K562 (cell line): Measurements from ENCODE around the gene UBE2I. TPM values are rescaled to one million over a fixed set of nuclear protein-coding genes. Genes with fewer than 3 reads are reported as not detected.

ENCODE experiments used
- BACH1 ChIP-seq: fragments of 200-800 bp; sonication (Bioruptor generic); IDR thresholded peaks from 2 replicates; pipeline ENCODE4 v1.6.1; 2016; ENCODE audit warnings: missing genetic modification characterization, missing compliant biosample characterization
- BRF1 ChIP-seq: IDR thresholded peaks from 3 replicates; pipeline ENCODE4 v1.6.1; 2011; ENCODE audit warnings: borderline replicate concordance, mild to moderate bottlenecking; ENCODE audit not compliant: insufficient read length; ENCODE audit errors: extremely low read depth
- C11orf30 ChIP-seq: fragments of 450-650 bp; IDR thresholded peaks from 2 replicates; pipeline ENCODE4 v1.6.1; 2016; ENCODE audit warnings: low read depth, mild to moderate bottlenecking
- CBX1 ChIP-seq: sonication (generic); IDR thresholded peaks from 2 replicates; pipeline ENCODE4 v1.6.1; 2016; ENCODE audit warnings: antibody characterized with exemption, low read depth, mild to moderate bottlenecking
- CHD1 ChIP-seq: fragments of 200-600 bp; sonication (generic); IDR thresholded peaks from one replicate; pipeline ENCODE4 v1.6.1; 2012; ENCODE audit warnings: mild to moderate bottlenecking, moderate library complexity, low read length, inconsistent platforms
- CREM ChIP-seq: IDR thresholded peaks from 2 replicates; pipeline ENCODE4 v1.6.1; 2014; ENCODE audit warnings: antibody characterized with exemption, low read depth
- DMBX1 ChIP-seq: fragments of 250-450 bp; sonication (Bioruptor Pico); IDR thresholded peaks from 2 replicates; pipeline ENCODE4 v1.8.0; 2022; ENCODE audit warnings: inconsistent platforms, mild to moderate bottlenecking, moderate library complexity, borderline replicate concordance
- EP300 ChIP-seq: IDR thresholded peaks from 2 replicates; pipeline ENCODE4 v1.6.1; 2012; ENCODE audit warnings: low read length, improper control_type of control experiment
- HMGN3 ChIP-seq: IDR thresholded peaks from 2 replicates; pipeline ENCODE4 v1.6.1; 2011; ENCODE audit warnings: borderline replicate concordance, low read depth, mild to moderate bottlenecking, mixed read lengths, low read length; ENCODE audit not compliant: insufficient read length; ENCODE audit errors: extremely low read depth
- HNRNPH1 ChIP-seq: fragments of 200-400 bp; formaldehyde crosslinking; optimal IDR thresholded peaks from 2 replicates; pipeline ENCODE3; 2017; ENCODE audit warnings: low read depth, mild to moderate bottlenecking, low read length, moderate library complexity
- IFI16 ChIP-seq: fragments of 250-450 bp; sonication (Bioruptor Pico); IDR thresholded peaks from 2 replicates; pipeline ENCODE4 v2.1.2; 2022; ENCODE audit warnings: mild to moderate bottlenecking, inconsistent platforms
- MYNN ChIP-seq, 2 experiments: sonication (generic); formaldehyde crosslinking in 1 of 2; IDR thresholded peaks; 2 replicates each; pipeline versions ENCODE4 v1.5.0 to v1.6.1; 2016 to 2020; ENCODE audit warnings: antibody characterized with exemption in 1 of 2, missing genetic modification reagents in 1 of 2
- NONO ChIP-seq, 2 experiments: fragments of 200-400 bp in 1 of 2; fragments of 450-650 bp in 1 of 2; formaldehyde crosslinking in 1 of 2; IDR thresholded peaks; 2 replicates each; pipeline ENCODE4 v1.6.1; 2017; ENCODE audit warnings: low read depth in 2 of 2, mild to moderate bottlenecking in 2 of 2, moderate library complexity in 2 of 2, low read length in 1 of 2
- PCBP2 ChIP-seq: fragments of 200-400 bp; formaldehyde crosslinking; IDR thresholded peaks from 2 replicates; pipeline ENCODE4 v1.6.1; 2018; ENCODE audit warnings: low read length, low read depth, mild to moderate bottlenecking, moderate library complexity; ENCODE audit not compliant: poor library complexity, severe bottlenecking
- PML ChIP-seq: IDR thresholded peaks from 2 replicates; pipeline ENCODE4 v1.6.1; 2012; ENCODE audit warnings: low read length, inconsistent platforms
- PTRF ChIP-seq: fragments of 450-650 bp; IDR thresholded peaks from 2 replicates; pipeline ENCODE4 v1.6.1; 2016; ENCODE audit warnings: mild to moderate bottlenecking, missing genetic modification characterization, missing compliant biosample characterization
- SIN3A ChIP-seq, 2 experiments: fragments of 150-350 bp in 1 of 2; IDR thresholded peaks; 2 replicates each; pipeline ENCODE4 v1.6.1; 2011 to 2016; ENCODE audit warnings: borderline replicate concordance in 2 of 2, low read depth in 2 of 2, low read length in 2 of 2, mild to moderate bottlenecking in 2 of 2, moderate library complexity in 2 of 2; ENCODE audit not compliant: control insufficient read depth in 1 of 2
- TARDBP ChIP-seq: fragments of 450-650 bp; IDR thresholded peaks from 2 replicates; pipeline ENCODE4 v1.6.1; 2016
- TRIM28 ChIP-seq: fragments of 450-650 bp; IDR thresholded peaks from 2 replicates; pipeline ENCODE4 v1.6.1; 2017
- ZFP36 ChIP-seq: fragments of 150-350 bp; IDR thresholded peaks from 2 replicates; pipeline ENCODE4 v1.6.1; 2018; ENCODE audit warnings: low read length, low read depth; ENCODE audit not compliant: partially characterized antibody
- ZNF263 ChIP-seq: sonication (generic); formaldehyde crosslinking; IDR thresholded peaks from 2 replicates; pipeline ENCODE4 v1.8.0; 2022; ENCODE audit warnings: mild to moderate bottlenecking, missing genetic modification reagents, borderline replicate concordance
- ZNF282 ChIP-seq: sonication (generic); formaldehyde crosslinking; IDR thresholded peaks from 2 replicates; pipeline ENCODE4 v1.8.1; 2023; ENCODE audit warnings: missing genetic modification reagents
- ZNF311 ChIP-seq: fragments of 250-450 bp; sonication (Bioruptor Pico); IDR thresholded peaks from 2 replicates; pipeline ENCODE4 v1.4.0; 2020; ENCODE audit warnings: mild to moderate bottlenecking, moderate library complexity
- ZNF551 ChIP-seq: fragments of 250-450 bp; sonication (Bioruptor Pico); IDR thresholded peaks from 2 replicates; pipeline ENCODE4 v1.5.0; 2021; ENCODE audit warnings: mild to moderate bottlenecking, moderate library complexity
- ZNF740 ChIP-seq, 3 experiments: fragments of 200-800 bp in 1 of 3; sonication (Bioruptor generic) in 1 of 3; sonication (generic) in 1 of 3; formaldehyde crosslinking in 1 of 3; IDR thresholded peaks; 2 replicates each; pipeline versions ENCODE4 v1.6.1 to v1.8.0; 2016 to 2022; ENCODE audit warnings: mild to moderate bottlenecking in 2 of 3, missing compliant biosample characterization in 2 of 3, missing genetic modification characterization in 2 of 3, missing genetic modification reagents in 1 of 3
- polyA plus RNA-seq, 8 experiments: library from polyadenylated mRNA; depleted of rRNA in 4 of 8; stranded (reverse) in 5 of 8; unstranded in 3 of 8; fragments of >200 nt; fragmentation: Nextera tagmentation in 2 of 8; fragmentation: Illumina TruSeq in 1 of 8; extraction: Ambion mirVana in 2 of 8; extraction: Trizol in 1 of 8; gene quantifications; 2 replicates each; pipeline versions ENCODE4 v1.2.1 to v1.2.3, GENCODE V29; 2011 to 2014; ENCODE audit warnings: inconsistent platforms in 1 of 8, missing spikeins in 1 of 8
- total RNA-seq, 7 experiments: library from RNA; depleted of rRNA in 6 of 7; stranded (reverse); fragments of >200 nt in 6 of 7; fragmentation: Illumina TruSeq in 2 of 7; extraction: Trizol in 2 of 7; gene quantifications; 2 replicates each; pipeline versions ENCODE4 v1.2.1 to v1.2.3, GENCODE V29; 2011 to 2021; ENCODE audit warnings: low replicate concordance in 1 of 7
- TF ChIP-seq, protein P1 (sequence below): sonication (generic); formaldehyde crosslinking; IDR thresholded peaks from 2 replicates; pipeline ENCODE4 v1.8.0; 2022; ENCODE audit warnings: missing genetic modification reagents, mild to moderate bottlenecking, borderline replicate concordance

UBE2I gene
- total and polyA plus RNA-seq, 9 of the 15 experiments (the other 6 are each of a cell fraction or from before 2014, with no cell fraction given): 36.6 to 254 (median 104) TPM

DNA sequence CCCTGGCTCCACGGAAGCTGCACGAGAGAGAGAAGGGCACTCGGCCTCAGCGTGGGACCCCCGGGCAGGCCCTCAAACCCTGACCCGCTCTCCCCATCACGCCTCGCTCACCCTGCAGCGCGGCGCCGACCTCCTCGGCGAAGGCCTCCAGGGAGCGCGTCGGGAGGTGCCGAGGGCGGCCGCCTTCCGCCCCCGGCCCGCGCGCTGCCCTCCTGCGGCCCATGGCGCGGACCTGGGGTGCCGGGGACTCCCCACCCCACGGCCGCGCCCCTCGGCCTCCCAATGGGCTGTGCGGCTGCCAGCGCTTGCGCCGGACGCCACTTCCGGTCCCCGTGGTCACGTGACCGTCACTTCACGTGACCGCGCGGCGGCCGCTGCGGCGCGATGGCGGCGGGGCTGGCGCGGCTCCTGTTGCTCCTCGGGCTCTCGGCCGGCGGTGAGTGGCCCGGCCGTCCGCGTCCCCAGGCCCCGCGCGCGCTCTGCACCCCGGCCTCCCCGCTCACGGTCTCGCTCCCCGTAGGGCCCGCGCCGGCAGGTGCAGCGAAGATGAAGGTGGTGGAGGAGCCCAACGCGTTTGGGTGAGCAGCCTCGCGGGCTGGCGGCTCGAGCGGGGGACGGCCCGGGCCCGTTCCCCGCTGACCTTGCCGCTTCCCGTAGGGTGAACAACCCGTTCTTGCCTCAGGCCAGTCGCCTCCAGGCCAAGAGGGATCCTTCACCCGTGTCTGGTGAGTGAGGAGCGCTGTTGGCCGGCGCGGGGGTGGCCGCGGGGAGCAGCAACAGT, 42.3 kb downstream of the UBE2I start, which contains the start of the genes GNPTG and TSR3 (continued):
- TF ChIP-seq SIN3A (IDR thresholded peaks at IDR 0.05; ENCODE audit: borderline replicate concordance in 2 of 2, control insufficient read depth in 1 of 2, low read depth in 2 of 2, low read length in 2 of 2) (peak; percentile 100), CREM (peak; percentile 92), DMBX1 (CRISPR knock-in tag) (no peak), ZNF551 (no peak), IFI16 (CRISPR knock-in tag) (no peak), BACH1 (tag) (no peak), PTRF (tag) (no peak), ZNF311 (CRISPR knock-in tag) (no peak), ZFP36 (no peak), ZNF282 (CRISPR knock-in tag) (no peak), ZNF740 (CRISPR knock-in tag; IDR thresholded peaks at IDR 0.05) (no peak), ZNF740 (tag; IDR thresholded peaks at IDR 0.05) (no peak), BRF1 (no peak), EP300 (peak; percentile 41), HNRNPH1 (no peak), TRIM28 (no peak), CHD1 (peak; percentile 44), ZNF263 (CRISPR knock-in tag) (no peak), MYNN (IDR thresholded peaks at IDR 0.05) (no peak), MYNN (CRISPR knock-in tag; IDR thresholded peaks at IDR 0.05) (no peak), PML (no peak), NONO (IDR thresholded peaks at IDR 0.05; ENCODE audit: low read depth in 2 of 2, low read length in 1 of 2) (peak in 1 of 2 experiments; percentile 92; a peak in 3 of 4 replicates), TARDBP (no peak), PCBP2 (no peak), HMGN3 (peak; percentile 83), CBX1 (peak; percentile 92), C11orf30 (peak; percentile 99)
- TF ChIP-seq, protein P1, sequence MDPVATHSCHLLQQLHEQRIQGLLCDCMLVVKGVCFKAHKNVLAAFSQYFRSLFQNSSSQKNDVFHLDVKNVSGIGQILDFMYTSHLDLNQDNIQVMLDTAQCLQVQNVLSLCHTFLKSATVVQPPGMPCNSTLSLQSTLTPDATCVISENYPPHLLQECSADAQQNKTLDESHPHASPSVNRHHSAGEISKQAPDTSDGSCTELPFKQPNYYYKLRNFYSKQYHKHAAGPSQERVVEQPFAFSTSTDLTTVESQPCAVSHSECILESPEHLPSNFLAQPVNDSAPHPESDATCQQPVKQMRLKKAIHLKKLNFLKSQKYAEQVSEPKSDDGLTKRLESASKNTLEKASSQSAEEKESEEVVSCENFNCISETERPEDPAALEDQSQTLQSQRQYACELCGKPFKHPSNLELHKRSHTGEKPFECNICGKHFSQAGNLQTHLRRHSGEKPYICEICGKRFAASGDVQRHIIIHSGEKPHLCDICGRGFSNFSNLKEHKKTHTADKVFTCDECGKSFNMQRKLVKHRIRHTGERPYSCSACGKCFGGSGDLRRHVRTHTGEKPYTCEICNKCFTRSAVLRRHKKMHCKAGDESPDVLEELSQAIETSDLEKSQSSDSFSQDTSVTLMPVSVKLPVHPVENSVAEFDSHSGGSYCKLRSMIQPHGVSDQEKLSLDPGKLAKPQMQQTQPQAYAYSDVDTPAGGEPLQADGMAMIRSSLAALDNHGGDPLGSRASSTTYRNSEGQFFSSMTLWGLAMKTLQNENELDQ (CRISPR knock-in tag): no peak
